Measurements from ENCODE around the gene IL17RE. TPM values are rescaled to one million over a fixed set of nuclear protein-coding genes. Genes with fewer than 3 reads are reported as not detected.

The IL17RE gene
- total RNA-seq, 1 donor, result 3.1 TPM

GRCh38 chr3:9915254-9916141, 12.8 kb downstream of the IL17RE start:
- H3K4me3 ChIP-seq (ENCODE audit: low read depth, low read length), result peak overlapping the region; percentile 60
- peak; percentile 43 for TF ChIP-seq CTCF (IDR thresholded peaks at IDR 0.05; ENCODE audit: insufficient read depth, low read length)
- peak; percentile 47 for DNase-seq (ENCODE audit: low read depth)

GRCh38 chr3:9916346-9916733, 13.7 kb downstream of the IL17RE start:
- H3K4me3 ChIP-seq (ENCODE audit: low read depth, low read length), result peak overlapping the region; percentile 72
- TF ChIP-seq CTCF (IDR thresholded peaks at IDR 0.05; ENCODE audit: insufficient read depth, low read length), result no peak
- peak; percentile 58 for DNase-seq (ENCODE audit: low read depth)

- TF ChIP-seq CTCF (IDR thresholded peaks at IDR 0.05; ENCODE audit: insufficient read depth, low read length), result no peak
- H3K4me3 ChIP-seq (ENCODE audit: low read depth, low read length), result peak within 1 kb of the TSS; percentile 72
- DNase-seq (ENCODE audit: low read depth), result peak; percentile 83
These were observed 14.4 kb downstream of the IL17RE start, which contains the start of gene IL17RC for GRCh38 chr3:9916734-9917680. Gene IL17RC, plus strand, starts transcription at chr3:9917098. Its CDS starts 218 bp downstream, at chr3:9917316.

- H3K4me3 ChIP-seq (ENCODE audit: low read depth, low read length), result peak overlapping the region; percentile 72
- no peak for TF ChIP-seq CTCF (IDR thresholded peaks at IDR 0.05; ENCODE audit: insufficient read depth, low read length)
- no peak for DNase-seq (ENCODE audit: low read depth)
These were observed 15.2 kb downstream of the IL17RE start for GRCh38 chr3:9917820-9918219.

- DNase-seq (ENCODE audit: low read depth), result no peak
These were observed 15.8 kb downstream of the IL17RE start for GRCh38 chr3:9918261-9919038.

More at GRCh38 chr3:9918261-9919038, 15.8 kb downstream of the IL17RE start:
- no peak overlapping the region for H3K4me3 ChIP-seq (ENCODE audit: low read depth, low read length)
- no peak for TF ChIP-seq CTCF (IDR thresholded peaks at IDR 0.05; ENCODE audit: insufficient read depth, low read length)
